ENCODE results near the gene DPP9. TPM values are rescaled to one million over a fixed set of nuclear protein-coding genes. Genes with fewer than 3 reads are reported as not detected.
A peak's percentile ranks its signal among the peaks of the same experiment; 100 is the strongest.
"Not testable (repeated sequence)": the region's sequence is repeated elsewhere in the genome, so short reads cannot be mapped to it uniquely, and the experiment has no call there.

DPP9 gene
- polyA plus RNA-seq (ENCODE audit: insufficient read length), result 24.2 TPM

DNA sequence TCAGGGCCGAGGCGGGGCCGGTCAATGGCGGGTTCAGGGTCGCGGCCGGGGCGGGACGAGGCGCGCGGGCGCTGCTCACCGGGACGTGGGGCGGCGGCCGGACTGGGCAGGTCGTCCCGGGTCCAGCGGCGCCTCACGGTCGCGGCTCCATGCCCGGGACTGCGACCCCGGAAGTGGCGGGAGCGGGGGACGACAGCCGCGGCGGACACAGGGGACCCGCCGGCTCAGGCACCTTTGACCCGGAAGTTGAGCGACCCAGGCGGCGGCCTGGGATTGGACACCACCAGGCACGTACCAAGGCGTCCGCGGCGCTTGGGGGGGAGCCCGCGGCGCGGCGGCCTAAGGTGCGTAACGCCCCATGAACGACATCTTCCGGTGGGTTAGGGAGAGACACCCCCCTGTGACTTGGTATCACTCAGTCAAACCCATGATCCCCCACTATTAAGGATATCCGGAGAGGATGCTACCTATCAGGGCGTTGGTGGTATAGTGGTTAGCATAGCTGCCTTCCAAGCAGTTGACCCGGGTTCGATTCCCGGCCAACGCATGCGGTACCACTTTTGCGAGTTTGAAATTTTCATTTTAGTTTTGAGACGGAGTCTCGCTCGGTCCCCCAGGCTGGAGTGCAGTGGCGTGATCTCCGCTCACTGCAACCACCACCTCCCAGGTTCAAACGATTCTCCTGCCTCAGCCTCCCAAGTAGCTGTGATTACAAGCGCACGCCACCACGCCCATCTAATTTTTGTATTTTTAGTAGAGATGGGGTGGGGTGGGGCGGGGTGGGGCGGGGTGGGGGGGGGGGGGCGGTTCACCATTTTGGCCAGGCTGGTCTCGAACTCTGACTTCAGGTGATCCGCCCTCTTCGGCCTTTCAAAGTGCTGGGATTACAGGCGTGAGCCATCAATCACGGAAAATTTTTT, at the start of gene DPP9:
Gene DPP9 (minus strand): TSS at position 248 of the 920 bp plus-strand sequence. CDS start 3,936 bp downstream, outside the sequence.
- DNase-seq (ENCODE audit: low read depth), result peak; percentile 98

DNA sequence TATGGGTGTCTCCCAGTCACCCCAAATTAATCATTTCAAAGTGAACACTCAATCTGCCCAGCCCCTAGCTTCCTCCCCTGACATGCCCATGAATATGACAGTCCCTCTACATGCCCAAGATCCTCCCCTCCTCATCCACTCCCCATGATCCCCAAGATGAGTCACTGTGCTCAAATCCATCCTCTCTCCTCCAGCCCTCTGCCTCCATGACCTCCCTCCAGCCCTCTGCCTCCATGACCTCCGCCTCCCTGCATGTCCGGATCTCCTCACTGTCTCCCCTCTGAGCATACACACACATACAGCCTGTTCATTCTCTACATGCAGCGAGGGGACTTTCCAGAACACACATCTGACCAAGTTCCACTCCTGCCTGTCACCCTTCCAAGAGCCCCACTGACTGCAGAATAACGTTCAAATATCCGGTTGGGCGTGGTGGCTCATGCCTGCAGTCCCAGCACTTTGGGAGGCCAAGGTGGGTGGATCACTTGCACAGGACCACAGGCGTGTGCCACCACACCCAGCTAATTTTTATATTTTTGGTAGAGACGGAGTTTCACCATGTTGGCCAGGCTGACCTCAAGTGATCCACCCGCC, 49.5 kb upstream of the DPP9 start:
- DNase-seq (ENCODE audit: low read depth), result no peak

DNA sequence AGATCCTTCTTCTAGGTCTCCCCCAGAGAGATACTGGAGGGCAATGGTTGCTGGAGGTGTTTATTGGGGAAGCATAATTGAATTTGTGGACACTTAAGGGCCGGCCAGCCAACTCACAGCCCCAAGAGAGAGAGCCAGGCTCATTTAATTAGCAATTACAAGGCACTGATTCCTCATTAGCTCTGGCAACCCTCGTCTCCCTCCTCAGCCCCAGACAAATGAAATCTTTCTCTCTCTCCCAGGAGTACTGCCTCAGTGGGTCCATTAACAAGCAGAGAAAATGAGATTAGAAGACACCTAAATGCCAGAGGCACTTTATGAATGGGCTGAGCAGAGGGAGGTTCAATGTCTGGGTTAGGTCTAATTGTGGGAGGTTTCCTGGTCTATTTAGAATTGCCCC, 48.9 kb upstream of the DPP9 start:
- no peak for DNase-seq (ENCODE audit: low read depth)

DNA sequence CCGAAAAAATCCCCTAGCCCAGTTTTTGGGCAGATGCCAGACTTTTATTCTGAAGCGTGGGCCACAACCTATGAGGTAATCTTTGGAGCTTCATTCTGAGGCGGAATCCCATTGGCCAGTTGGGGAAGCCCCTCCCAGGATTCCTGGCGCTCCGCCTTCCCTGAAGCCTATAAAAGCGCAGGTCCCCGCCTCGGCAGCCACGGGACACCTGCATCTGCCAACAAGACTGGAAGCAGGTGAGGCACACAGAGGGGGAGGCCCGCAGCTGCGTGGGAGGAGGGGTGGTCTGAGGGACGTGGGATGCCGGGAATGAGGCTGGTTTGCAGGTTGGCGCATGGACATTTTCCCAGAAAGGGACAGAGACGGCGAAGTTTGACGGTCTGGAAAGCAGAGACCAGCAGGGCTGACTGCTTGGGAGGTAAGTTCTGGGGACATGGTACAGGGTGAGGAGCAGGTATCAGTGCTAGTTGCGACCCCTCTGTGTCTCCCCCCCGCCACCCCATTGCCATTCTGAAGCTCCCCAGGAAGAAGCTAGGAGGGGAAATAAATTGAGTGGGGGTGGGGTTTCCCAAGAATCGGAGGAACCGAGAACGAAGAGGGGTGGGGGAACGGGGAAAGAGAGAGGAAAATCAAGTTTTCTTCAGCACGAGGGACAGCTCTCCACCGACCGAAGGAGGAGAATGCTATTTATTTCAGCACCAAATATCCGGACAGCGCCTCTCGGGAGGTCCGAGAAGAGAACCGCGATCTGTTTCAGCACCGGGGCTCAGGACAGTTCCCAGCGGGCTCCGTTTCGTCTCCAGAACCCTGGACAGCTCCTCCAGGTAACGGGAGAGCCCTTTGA, 45.5 kb upstream of the DPP9 start:
- peak; percentile 81 for DNase-seq (ENCODE audit: low read depth)

GRCh38 chr19:4764393-4764660, 40.7 kb upstream of the DPP9 start:
- no peak for DNase-seq (ENCODE audit: low read depth)

- DNase-seq (ENCODE audit: low read depth), result no peak
These were observed 39.4 kb upstream of the DPP9 start for GRCh38 chr19:4763021-4763420.

- no peak for DNase-seq (ENCODE audit: low read depth)
These were observed 36.6 kb upstream of the DPP9 start for GRCh38 chr19:4760285-4760650.

- DNase-seq (ENCODE audit: low read depth), result peak; percentile 67
These were observed 36.0 kb upstream of the DPP9 start for GRCh38 chr19:4759388-4760284.

- DNase-seq (ENCODE audit: low read depth), result no peak
These were observed 35.0 kb upstream of the DPP9 start for GRCh38 chr19:4758659-4759058.

GRCh38 chr19:4758082-4758481, 34.4 kb upstream of the DPP9 start:
- no peak for DNase-seq (ENCODE audit: low read depth)

DNA sequence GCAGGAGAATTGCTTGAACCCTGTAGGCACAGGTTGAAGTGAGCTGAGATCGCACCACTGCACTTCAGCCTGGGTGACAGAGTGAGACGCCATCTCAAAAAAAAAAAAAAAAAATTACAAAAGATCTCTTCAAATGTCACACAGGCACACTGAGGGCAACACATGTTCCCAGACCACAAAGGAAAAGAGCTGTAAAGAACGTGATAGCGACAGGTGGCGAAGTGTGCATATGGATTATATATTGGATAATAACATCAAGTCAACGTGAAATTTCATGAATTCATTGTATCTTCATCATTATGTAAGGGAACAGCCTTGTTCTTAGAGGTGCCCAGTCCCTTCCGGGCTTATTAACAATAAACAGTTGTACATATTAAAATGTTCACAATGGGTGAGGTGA, 31.8 kb upstream of the DPP9 start:
- no peak for DNase-seq (ENCODE audit: low read depth)

DNA sequence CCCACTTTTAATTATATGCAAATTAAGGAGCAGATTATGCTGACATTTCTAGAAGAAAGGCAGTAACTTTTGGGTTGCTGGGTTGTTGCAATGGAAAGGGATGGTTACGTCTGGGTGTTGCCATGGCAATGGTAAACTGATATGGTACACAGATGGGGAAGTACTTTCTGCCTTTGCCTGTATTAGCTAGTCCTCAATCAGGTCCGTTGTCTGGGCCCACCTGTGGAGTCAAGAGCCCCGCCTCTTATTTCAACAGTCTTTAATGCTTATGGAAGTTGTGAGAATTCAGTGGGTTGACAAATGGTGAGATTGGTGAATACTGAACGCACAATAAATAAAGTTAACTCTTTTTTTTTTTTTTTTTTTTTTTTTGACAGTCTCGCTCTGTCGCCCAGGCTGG, 30.6 kb upstream of the DPP9 start:
- no peak for DNase-seq (ENCODE audit: low read depth)

- DNase-seq (ENCODE audit: low read depth), result no peak
These were observed 26.4 kb upstream of the DPP9 start for GRCh38 chr19:4749870-4750590.

GRCh38 chr19:4748589-4748988, 24.9 kb upstream of the DPP9 start:
- no peak for DNase-seq (ENCODE audit: low read depth)

DNA sequence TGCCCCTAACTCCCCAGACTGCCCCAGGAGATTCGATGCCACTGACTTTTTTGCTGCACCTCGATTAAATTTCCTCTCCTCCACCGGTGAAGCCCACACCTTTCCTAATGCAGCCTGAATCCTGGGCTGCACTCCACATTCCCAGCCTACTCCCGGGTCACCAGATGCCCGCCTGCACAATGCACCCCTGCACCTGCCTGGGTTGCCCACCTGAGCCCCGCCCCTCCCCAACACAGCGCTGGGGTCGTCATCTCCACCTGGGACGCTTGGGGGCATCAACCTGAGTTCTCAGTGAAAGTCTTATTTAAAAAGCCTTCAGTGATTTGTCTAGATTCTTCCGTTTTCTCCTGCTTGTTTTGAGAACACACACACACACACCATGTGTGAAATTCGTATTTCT, 24.5 kb upstream of the DPP9 start:
- no peak for DNase-seq (ENCODE audit: low read depth)

DNA sequence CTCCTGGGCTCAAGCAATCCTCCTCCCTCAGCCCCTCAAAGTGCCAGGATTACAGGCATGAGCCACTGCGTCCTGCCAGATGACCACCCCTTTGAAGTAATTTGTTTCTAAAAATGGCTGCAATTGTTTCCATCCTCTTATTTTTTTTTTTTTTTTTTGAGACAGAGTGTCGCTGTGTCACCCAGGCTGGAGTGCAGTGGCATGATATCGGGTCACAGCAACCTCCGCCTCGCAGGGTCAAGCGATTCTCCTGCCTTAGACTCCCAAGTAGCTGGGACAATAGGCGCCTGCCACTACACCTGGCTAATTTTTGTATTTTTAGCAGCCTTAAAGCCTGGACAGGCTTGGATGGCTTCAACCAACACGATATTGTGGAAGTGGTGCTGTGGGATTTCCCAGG, 22.3 kb upstream of the DPP9 start:
- DNase-seq (ENCODE audit: low read depth), result no peak

GRCh38 chr19:4745175-4745574, 21.5 kb upstream of the DPP9 start:
- DNase-seq (ENCODE audit: low read depth), result not testable (repeated sequence)

GRCh38 chr19:4744451-4745174, 21.0 kb upstream of the DPP9 start:
- DNase-seq (ENCODE audit: low read depth), result peak; percentile 70

DNA sequence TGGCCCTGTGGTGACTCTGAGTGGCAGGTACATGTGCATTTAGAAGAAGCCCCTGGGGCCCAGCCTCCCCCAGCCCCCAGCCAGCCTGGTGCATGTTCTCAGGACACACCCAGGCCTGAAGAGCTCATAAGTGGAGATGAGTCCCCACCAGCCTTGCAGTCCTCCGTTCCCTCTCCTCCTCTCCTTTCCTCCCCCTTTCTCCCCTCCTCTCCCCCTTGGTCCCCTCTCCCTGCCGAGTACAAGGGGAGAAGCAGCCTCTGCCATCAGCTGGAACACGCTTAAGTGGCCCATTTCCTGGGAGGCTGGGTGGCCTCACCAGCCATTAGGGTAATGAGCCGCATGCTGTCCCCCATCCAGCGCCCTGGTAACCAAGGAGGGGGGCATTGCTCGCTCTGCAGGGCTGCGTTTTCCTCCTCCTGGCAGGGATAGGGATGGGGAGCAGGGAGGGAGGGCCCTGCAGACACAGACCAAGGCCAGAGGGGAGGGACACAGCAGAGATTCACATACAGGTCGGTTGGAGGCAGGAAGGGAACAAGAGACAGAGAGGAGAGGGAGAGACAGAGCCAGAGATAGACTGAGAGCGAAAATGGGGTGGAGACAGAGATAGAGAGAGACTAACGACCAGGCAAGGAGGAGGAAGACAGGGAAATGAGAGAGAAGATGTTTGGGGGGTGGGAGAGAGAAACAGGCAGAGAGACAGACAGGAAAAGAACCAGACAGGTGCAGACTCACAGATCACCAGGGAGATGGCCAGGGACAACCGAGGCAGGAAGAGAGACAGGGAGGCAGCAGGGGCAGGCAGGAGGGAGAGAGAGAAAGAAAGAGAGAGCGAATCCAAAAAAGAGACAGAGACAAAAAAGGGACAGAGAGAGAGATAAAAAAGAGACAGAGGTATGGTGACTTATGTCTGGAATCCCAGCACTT, 19.3 kb upstream of the DPP9 start:
- no peak for DNase-seq (ENCODE audit: low read depth)
